GM04504 (cell line): Measurements from ENCODE around the gene ARHGAP15.

Experiments
- DNase-seq: peaks from one replicate; pipeline ENCODE4 v3.0.0-alpha.2; 2012; ENCODE audit warnings: low read depth

The ARHGAP15 gene

GRCh38 chr2:143144813-143145455, 15.7 kb downstream of the ARHGAP15 start:
- DNase-seq = no peak

- no peak for DNase-seq
Measured at GRCh38 chr2:143146366-143146765, 17.1 kb downstream of the ARHGAP15 start.

GRCh38 chr2:143146815-143147530, 17.8 kb downstream of the ARHGAP15 start:
- no peak for DNase-seq

GRCh38 chr2:143148011-143148410, 18.8 kb downstream of the ARHGAP15 start:
- no peak for DNase-seq

- no peak for DNase-seq
Measured at GRCh38 chr2:143148757-143149156, 19.5 kb downstream of the ARHGAP15 start.

GRCh38 chr2:143150287-143150686, 21.1 kb downstream of the ARHGAP15 start:
- no peak for DNase-seq

- no peak for DNase-seq
Measured at GRCh38 chr2:143151111-143151752, 22.0 kb downstream of the ARHGAP15 start.

- DNase-seq = no peak
Measured at GRCh38 chr2:143152219-143152618, 23.0 kb downstream of the ARHGAP15 start.

- no peak for DNase-seq
Measured at GRCh38 chr2:143152637-143153036, 23.4 kb downstream of the ARHGAP15 start.

- DNase-seq = no peak
Measured at GRCh38 chr2:143155661-143156060, 26.4 kb downstream of the ARHGAP15 start.

GRCh38 chr2:143157001-143157400, 27.8 kb downstream of the ARHGAP15 start:
- no peak for DNase-seq

- DNase-seq = no peak
Measured at GRCh38 chr2:143157418-143157817, 28.2 kb downstream of the ARHGAP15 start.

- DNase-seq = no peak
Measured at GRCh38 chr2:143158098-143158497, 28.9 kb downstream of the ARHGAP15 start.

GRCh38 chr2:143158551-143159485, 29.6 kb downstream of the ARHGAP15 start:
- DNase-seq = no peak

- DNase-seq = no peak
Measured at GRCh38 chr2:143159486-143159840, 30.2 kb downstream of the ARHGAP15 start.

GRCh38 chr2:143160732-143161707, 31.8 kb downstream of the ARHGAP15 start:
- DNase-seq = no peak

- peak; percentile 2 for DNase-seq
Measured at GRCh38 chr2:143162123-143162837, 33.1 kb downstream of the ARHGAP15 start.

GRCh38 chr2:143162997-143163396, 33.8 kb downstream of the ARHGAP15 start:
- DNase-seq = no peak

- no peak for DNase-seq
Measured at GRCh38 chr2:143163499-143163898, 34.3 kb downstream of the ARHGAP15 start.

GRCh38 chr2:143165291-143165690, 36.1 kb downstream of the ARHGAP15 start:
- no peak for DNase-seq
